HEK293T (cell line): ENCODE data around the gene ANP32A.

ENCODE experiments used
- CTCF ChIA-PET: fragments of 350-600 bp; formaldehyde crosslinking; extraction: SDS; loops from one replicate; lab custom pipeline; 2021; ENCODE audit warnings: antibody characterized with exemption, inconsistent platforms; lab: Yijun Ruan, JAX
- POLR2A ChIA-PET: fragments of 350-600 bp; formaldehyde crosslinking; extraction: SDS; loops from one replicate; lab custom pipeline; 2020; ENCODE audit warnings: antibody characterized with exemption, inconsistent platforms; lab: Yijun Ruan, JAX
- DNase-seq: peaks from one replicate; pipeline ENCODE4 v3.0.0; 2012; ENCODE audit warnings: mixed read lengths; ENCODE audit errors: extremely low spot score
- ARNT ChIP-seq: fragments of 450-650 bp; IDR thresholded peaks from 2 replicates; pipeline ENCODE4 v1.6.1; 2017; ENCODE audit warnings: mild to moderate bottlenecking
- BHLHE40 ChIP-seq: fragments of 450-650 bp; IDR thresholded peaks from 2 replicates; pipeline ENCODE4 v1.6.1; 2016; ENCODE audit warnings: mild to moderate bottlenecking, moderate library complexity, borderline replicate concordance
- CTBP1 ChIP-seq: fragments of 450-650 bp; IDR thresholded peaks from 2 replicates; pipeline ENCODE4 v1.6.1; 2016; ENCODE audit warnings: borderline replicate concordance
- ELF4 ChIP-seq: fragments of 450-650 bp; IDR thresholded peaks from 2 replicates; pipeline ENCODE4 v1.6.1; 2017; ENCODE audit warnings: antibody characterized with exemption
- FOXA1 ChIP-seq: fragments of 450-650 bp; IDR thresholded peaks from 2 replicates; pipeline ENCODE4 v1.6.1; 2016; ENCODE audit warnings: mild to moderate bottlenecking
- FOXK2 ChIP-seq: fragments of 450-650 bp; IDR thresholded peaks from 2 replicates; pipeline ENCODE4 v1.6.1; 2016; ENCODE audit warnings: mild to moderate bottlenecking
- FOXM1 ChIP-seq: fragments of 450-650 bp; IDR thresholded peaks from 2 replicates; pipeline ENCODE4 v1.6.1; 2017; ENCODE audit warnings: mild to moderate bottlenecking, borderline replicate concordance
- HDGF ChIP-seq: fragments of 450-650 bp; IDR thresholded peaks from 2 replicates; pipeline ENCODE4 v1.6.1; 2017; ENCODE audit warnings: antibody characterized with exemption, borderline replicate concordance
- L3MBTL2 ChIP-seq: fragments of 450-650 bp; conservative IDR thresholded peaks from 2 replicates; pipeline ENCODE4 v1.6.1; 2016; ENCODE audit warnings: mild to moderate bottlenecking
- LEF1 ChIP-seq: fragments of 450-650 bp; IDR thresholded peaks from 2 replicates; pipeline ENCODE4 v1.6.1; 2017; ENCODE audit warnings: mild to moderate bottlenecking, borderline replicate concordance
- NFRKB ChIP-seq: fragments of 450-650 bp; IDR thresholded peaks from 2 replicates; pipeline ENCODE4 v1.6.1; 2016; ENCODE audit warnings: mild to moderate bottlenecking, moderate library complexity
- SP1 ChIP-seq: fragments of 450-650 bp; IDR thresholded peaks from 2 replicates; pipeline ENCODE4 v1.6.1; 2017
- SUZ12 ChIP-seq: fragments of 450-650 bp; IDR thresholded peaks from 2 replicates; pipeline ENCODE4 v1.6.1; 2016; ENCODE audit warnings: mild to moderate bottlenecking
- TARDBP ChIP-seq: fragments of 450-650 bp; IDR thresholded peaks from 2 replicates; pipeline ENCODE4 v1.6.1; 2016
- ZNF384 ChIP-seq: fragments of 450-650 bp; IDR thresholded peaks from 2 replicates; pipeline ENCODE4 v1.6.1; 2016
- TF ChIP-seq, protein P1 (sequence below): fragments of 450-650 bp; IDR thresholded peaks from 2 replicates; pipeline ENCODE4 v1.6.1; 2016

ANP32A gene

DNA sequence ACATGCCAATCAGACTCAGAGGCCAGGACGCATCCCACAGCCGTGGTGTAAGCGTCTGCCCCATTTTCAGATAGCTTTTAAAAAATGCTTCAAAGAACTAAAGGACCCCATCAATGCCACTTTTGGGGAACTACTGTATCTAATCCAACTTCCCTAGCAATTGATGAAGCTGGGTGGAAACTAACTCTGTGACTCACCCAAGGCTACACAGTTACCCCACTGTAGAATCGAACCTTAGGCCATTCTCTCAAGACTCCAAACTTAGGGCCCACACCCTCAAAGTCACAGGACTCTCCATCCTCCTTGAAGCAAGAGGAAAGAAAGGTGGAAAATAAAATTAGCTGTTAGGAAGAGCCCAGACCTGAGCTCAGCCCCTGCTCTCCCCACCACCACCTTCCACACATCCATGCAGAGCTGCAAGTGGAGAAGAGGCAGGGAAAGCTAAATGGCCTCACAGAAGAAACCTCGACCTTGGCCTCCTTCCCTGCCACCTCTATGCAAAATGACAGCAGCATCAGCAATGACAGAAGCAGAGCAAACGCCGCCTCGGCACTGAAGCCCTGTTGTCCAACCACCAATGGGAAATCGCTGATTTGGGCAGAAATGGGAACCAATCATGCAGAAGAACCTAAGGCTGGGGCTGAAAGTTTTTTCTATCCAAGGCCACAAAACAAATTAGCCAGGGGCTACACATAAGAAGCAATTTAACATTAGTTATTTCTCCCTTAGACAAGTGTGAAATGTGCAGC lies 22.2 kb downstream of the ANP32A start:
- TF ChIP-seq SP1 (no peak), HDGF (no peak), LEF1 (no peak), ZNF384 (no peak), ELF4 (no peak), CTBP1 (no peak), FOXA1 (no peak), L3MBTL2 (no peak), SUZ12 (no peak), FOXM1 (no peak), FOXK2 (no peak), NFRKB (no peak), BHLHE40 (no peak), TARDBP (no peak), ARNT (no peak)
- TF ChIP-seq, protein P1, sequence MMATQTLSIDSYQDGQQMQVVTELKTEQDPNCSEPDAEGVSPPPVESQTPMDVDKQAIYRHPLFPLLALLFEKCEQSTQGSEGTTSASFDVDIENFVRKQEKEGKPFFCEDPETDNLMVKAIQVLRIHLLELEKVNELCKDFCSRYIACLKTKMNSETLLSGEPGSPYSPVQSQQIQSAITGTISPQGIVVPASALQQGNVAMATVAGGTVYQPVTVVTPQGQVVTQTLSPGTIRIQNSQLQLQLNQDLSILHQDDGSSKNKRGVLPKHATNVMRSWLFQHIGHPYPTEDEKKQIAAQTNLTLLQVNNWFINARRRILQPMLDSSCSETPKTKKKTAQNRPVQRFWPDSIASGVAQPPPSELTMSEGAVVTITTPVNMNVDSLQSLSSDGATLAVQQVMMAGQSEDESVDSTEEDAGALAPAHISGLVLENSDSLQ, result no peak
- no peak for DNase-seq
- ChIA-PET CTCF (interaction anchor here (0.6 kb wide), 1 partner anchor 109 kb away, joined by 3 read pairs; no protein-coding TSS in a partner anchor), POLR2A (interaction anchor here (1.0 kb wide), 1 partner anchor 22 kb away, joined by 3 read pairs; the partner anchor contains the start of gene ANP32A)

DNA sequence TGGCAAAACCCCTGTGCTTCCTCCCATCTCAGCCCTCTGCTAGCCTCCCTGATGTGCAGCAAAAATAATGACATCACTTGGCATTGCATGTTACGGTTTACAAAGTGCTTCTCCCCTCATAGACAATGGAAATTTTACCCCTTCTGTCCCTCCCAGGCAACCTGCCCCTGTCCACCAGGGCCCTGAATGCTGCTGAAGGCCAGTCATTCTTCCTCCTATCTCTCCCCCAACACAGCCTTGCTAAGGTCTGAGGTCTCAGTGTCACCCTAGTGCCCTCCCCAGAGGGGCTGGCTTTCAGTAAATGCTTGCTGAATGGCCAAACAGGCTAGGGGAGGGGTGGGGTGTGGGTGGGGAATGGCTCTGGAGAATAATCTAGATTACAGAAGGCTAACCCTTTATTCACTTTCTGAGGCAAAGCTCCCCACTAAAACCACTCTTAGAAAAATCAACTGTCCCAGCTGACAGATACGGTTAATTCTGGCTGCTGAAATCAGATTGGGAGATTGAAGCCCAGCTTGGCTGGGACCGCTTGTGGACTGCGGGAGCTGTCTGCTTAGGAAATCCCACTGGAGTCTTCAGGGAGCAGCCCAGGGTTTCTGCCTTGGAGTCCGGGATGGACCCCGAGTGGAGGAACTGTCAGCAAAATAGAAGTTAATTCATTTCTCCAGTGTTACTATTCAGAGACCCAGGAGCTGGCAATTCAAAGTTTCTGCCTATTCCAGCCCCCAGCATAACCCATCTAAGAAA lies 22.9 kb downstream of the ANP32A start:
- ChIA-PET POLR2A (interaction anchor here (0.6 to 1.0 kb wide), 3 partner anchors 20 to 132 kb away, joined by 3 read pairs; partner anchors contain the start of gene ANP32A), CTCF (interaction anchor here (0.6 kb wide), 1 partner anchor 109 kb away, joined by 3 read pairs; no protein-coding TSS in a partner anchor)
- no peak for DNase-seq
- TF ChIP-seq, protein P1, result no peak
- no peak for TF ChIP-seq ELF4
- TF ChIP-seq LEF1, result no peak
- no peak for TF ChIP-seq CTBP1
- TF ChIP-seq L3MBTL2, result no peak
- TF ChIP-seq SUZ12, result no peak
- TF ChIP-seq FOXA1, result no peak
- TF ChIP-seq NFRKB, result no peak
- no peak for TF ChIP-seq ARNT
- no peak for TF ChIP-seq ZNF384
- TF ChIP-seq SP1, result no peak
- TF ChIP-seq HDGF, result no peak
- TF ChIP-seq FOXK2, result no peak
- no peak for TF ChIP-seq BHLHE40
- TF ChIP-seq TARDBP, result no peak
- TF ChIP-seq FOXM1, result no peak

DNA sequence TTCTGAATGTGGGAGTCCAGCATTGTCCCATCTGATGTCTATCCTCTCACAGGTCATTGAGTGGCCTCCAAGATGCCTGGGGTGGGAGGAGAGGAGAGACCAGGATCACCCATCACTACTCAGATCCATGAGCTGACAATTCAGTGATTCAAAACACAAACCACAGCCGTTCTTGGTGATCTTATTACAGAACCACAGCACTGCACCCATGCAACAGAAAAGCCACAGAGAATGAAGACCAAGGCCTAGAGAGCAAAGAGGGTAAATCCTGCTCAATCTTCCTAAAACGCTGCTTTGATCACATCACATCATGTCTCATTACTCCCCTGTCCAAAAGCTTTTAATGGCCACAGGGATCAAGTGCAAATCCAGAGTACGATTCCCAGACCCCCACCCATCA lies 23.5 kb downstream of the ANP32A start:
- ChIA-PET CTCF (no interaction called here), POLR2A (interaction anchor here (0.6 to 0.7 kb wide), 2 partner anchors 21 to 131 kb away, joined by 3 read pairs; no protein-coding TSS in a partner anchor)
- TF ChIP-seq FOXK2 (no peak), SUZ12 (no peak), SP1 (no peak), NFRKB (no peak), BHLHE40 (no peak), TARDBP (no peak), CTBP1 (no peak), ELF4 (no peak), ZNF384 (no peak), FOXM1 (no peak), LEF1 (no peak), HDGF (no peak), L3MBTL2 (no peak), ARNT (no peak), FOXA1 (no peak)
- TF ChIP-seq, protein P1, result no peak
- DNase-seq, result no peak

DNA sequence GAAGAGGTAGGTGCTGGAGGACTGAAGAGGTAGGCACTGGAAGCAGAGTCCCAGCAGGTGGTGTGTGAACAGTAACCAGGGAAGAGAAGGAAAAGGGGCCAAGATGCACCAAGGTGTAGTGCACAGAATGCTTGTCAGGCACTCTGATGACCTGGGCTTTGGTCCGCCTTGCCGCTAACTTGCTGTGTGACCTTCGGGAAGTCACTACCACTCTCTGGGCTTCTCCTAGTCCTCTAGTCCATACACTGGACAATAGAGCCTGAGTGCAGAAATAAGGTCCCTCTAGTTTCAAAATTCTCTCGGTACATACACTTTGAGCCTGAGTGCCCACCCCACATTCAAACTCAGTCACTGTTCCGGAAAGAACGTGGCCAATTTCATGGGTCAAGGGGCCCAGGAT lies 24.1 kb downstream of the ANP32A start:
- no peak for DNase-seq
- ChIA-PET CTCF (interaction anchor here (1.6 kb wide), 1 partner anchor 32 kb away, joined by 4 read pairs; no protein-coding TSS in a partner anchor), POLR2A (interaction anchor here (1.3 kb wide), 1 partner anchor 18 kb away, joined by 3 read pairs; no protein-coding TSS in a partner anchor)
- TF ChIP-seq FOXA1, result no peak
- TF ChIP-seq ZNF384, result no peak
- TF ChIP-seq ELF4, result no peak
- no peak for TF ChIP-seq LEF1
- TF ChIP-seq, protein P1, result no peak
- no peak for TF ChIP-seq ARNT
- no peak for TF ChIP-seq L3MBTL2
- TF ChIP-seq FOXK2, result no peak
